Panc1 (cell line): ENCODE measurements around the gene OAS2.

Source experiments
- POLR2AphosphoS5 ChIP-seq: IDR thresholded peaks from 2 replicates; pipeline ENCODE4 v1.6.1; 2012; ENCODE audit warnings: mild to moderate bottlenecking, low read depth, low read length, moderate library complexity
- TF ChIP-seq, protein P1 (sequence below): fragments of 450-650 bp; IDR thresholded peaks from 2 replicates; pipeline ENCODE4 v1.5.1; 2017; ENCODE audit warnings: mild to moderate bottlenecking
- TF ChIP-seq, protein P2 (sequence below), 2 experiments: IDR thresholded peaks; 2 replicates each; pipeline ENCODE4 v1.6.1; 2011 to 2012; ENCODE audit warnings: low read depth in 2 of 2, control low read depth in 1 of 2, low read length in 1 of 2, mild to moderate bottlenecking in 1 of 2, moderate library complexity in 1 of 2; ENCODE audit not compliant: insufficient read depth in 1 of 2

DNA sequence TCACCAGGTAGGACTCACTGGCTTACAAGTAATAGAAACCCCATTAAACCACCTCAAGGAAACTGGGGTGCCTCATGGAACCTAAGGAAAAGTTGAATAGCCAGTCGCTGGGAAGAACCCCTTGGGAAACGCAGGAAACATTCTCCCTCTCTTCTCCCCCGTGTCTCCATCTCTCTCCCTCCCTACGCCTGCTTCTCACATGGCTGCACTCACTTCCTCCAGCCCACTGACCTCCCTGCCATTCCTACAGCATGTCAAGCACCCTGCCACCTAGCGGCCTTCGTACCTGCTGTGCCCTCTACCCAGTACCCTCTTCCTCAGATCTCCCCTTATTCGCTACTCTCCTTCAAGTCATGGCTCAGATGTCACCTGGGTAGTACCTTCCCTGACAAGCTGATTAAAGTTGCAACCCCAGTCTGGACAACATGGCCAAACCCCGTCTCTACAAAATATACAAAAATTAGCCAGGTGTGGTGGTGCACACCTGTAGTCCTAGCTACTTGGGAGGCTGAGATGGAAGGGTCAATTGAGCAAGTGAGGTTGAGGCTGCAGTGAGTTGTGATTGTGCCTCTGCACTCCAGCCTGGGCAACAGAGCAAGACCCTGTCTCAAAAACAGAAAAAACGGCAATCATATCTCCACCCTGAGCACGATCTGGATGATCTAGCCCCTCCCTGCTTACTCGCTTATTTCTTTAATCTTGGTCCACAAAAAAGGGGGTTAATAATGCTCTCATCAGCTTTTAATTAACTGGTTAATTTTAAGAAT lies 71.8 kb downstream of the OAS2 start:
- TF ChIP-seq, protein P1, sequence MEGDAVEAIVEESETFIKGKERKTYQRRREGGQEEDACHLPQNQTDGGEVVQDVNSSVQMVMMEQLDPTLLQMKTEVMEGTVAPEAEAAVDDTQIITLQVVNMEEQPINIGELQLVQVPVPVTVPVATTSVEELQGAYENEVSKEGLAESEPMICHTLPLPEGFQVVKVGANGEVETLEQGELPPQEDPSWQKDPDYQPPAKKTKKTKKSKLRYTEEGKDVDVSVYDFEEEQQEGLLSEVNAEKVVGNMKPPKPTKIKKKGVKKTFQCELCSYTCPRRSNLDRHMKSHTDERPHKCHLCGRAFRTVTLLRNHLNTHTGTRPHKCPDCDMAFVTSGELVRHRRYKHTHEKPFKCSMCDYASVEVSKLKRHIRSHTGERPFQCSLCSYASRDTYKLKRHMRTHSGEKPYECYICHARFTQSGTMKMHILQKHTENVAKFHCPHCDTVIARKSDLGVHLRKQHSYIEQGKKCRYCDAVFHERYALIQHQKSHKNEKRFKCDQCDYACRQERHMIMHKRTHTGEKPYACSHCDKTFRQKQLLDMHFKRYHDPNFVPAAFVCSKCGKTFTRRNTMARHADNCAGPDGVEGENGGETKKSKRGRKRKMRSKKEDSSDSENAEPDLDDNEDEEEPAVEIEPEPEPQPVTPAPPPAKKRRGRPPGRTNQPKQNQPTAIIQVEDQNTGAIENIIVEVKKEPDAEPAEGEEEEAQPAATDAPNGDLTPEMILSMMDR, result peak; percentile 74
- no peak for TF ChIP-seq POLR2AphosphoS5
- TF ChIP-seq, protein P2, sequence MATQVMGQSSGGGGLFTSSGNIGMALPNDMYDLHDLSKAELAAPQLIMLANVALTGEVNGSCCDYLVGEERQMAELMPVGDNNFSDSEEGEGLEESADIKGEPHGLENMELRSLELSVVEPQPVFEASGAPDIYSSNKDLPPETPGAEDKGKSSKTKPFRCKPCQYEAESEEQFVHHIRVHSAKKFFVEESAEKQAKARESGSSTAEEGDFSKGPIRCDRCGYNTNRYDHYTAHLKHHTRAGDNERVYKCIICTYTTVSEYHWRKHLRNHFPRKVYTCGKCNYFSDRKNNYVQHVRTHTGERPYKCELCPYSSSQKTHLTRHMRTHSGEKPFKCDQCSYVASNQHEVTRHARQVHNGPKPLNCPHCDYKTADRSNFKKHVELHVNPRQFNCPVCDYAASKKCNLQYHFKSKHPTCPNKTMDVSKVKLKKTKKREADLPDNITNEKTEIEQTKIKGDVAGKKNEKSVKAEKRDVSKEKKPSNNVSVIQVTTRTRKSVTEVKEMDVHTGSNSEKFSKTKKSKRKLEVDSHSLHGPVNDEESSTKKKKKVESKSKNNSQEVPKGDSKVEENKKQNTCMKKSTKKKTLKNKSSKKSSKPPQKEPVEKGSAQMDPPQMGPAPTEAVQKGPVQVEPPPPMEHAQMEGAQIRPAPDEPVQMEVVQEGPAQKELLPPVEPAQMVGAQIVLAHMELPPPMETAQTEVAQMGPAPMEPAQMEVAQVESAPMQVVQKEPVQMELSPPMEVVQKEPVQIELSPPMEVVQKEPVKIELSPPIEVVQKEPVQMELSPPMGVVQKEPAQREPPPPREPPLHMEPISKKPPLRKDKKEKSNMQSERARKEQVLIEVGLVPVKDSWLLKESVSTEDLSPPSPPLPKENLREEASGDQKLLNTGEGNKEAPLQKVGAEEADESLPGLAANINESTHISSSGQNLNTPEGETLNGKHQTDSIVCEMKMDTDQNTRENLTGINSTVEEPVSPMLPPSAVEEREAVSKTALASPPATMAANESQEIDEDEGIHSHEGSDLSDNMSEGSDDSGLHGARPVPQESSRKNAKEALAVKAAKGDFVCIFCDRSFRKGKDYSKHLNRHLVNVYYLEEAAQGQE (IDR thresholded peaks at IDR 0.05; ENCODE audit: insufficient read depth in 1 of 2, low read depth in 2 of 2, low read length in 1 of 2), result no peak
